IMR-90 (cell line): ENCODE results near the gene HFM1. TPM values are rescaled to one million over a fixed set of nuclear protein-coding genes. Genes with fewer than 3 reads are reported as not detected.

ENCODE experiments used
- ATAC-seq: fragments of 200-7000 bp; cut with Tn5 transposase; 2 replicates; pipeline ENCODE4 v1.9.1; 2020; ENCODE audit warnings: low read depth, mild to moderate bottlenecking, moderate library complexity
- BruUV-seq: library from RNA; stranded (reverse); fragments of 400-500 nt; replicated peaks from 2 replicates; lab custom pipeline; 2021; lab: Mats Ljungman, UMichigan
- CTCF ChIA-PET: fragments of 300-600 bp; formaldehyde crosslinking; extraction: SDS; loops from one replicate; lab custom pipeline; 2021; ENCODE audit warnings: antibody characterized with exemption; lab: Yijun Ruan, JAX
- POLR2A ChIA-PET: fragments of 300-600 bp; sonication (Branson Sonifier 250); formaldehyde crosslinking; loops from one replicate; lab custom pipeline; 2022; ENCODE audit warnings: antibody characterized with exemption; ENCODE audit not compliant: unreplicated experiment; lab: Charles Lee
- DNase-seq: peaks from one replicate; pipeline ENCODE4 v3.0.0; 2013
- H2AFZ ChIP-seq: replicated peaks from 2 replicates; pipeline ENCODE3; 2013; ENCODE audit warnings: low read length, mild to moderate bottlenecking; ENCODE audit not compliant: poor library complexity
- H2AK5ac ChIP-seq: 2 replicates; pipeline ENCODE4 v1.6.1; 2013; ENCODE audit warnings: low read depth, low read length, inconsistent platforms
- H2AK9ac ChIP-seq: replicated peaks from 2 replicates; pipeline ENCODE3; 2013; ENCODE audit warnings: mild to moderate bottlenecking, low read depth, low read length, moderate library complexity; ENCODE audit not compliant: poor library complexity
- H2BK120ac ChIP-seq: 2 replicates; pipeline ENCODE4 v1.6.1; 2013; ENCODE audit warnings: low read depth, low read length, inconsistent platforms
- H2BK15ac ChIP-seq: 3 replicates; pipeline ENCODE4 v1.6.1; 2013; ENCODE audit warnings: low read depth, low read length, inconsistent platforms
- H2BK20ac ChIP-seq: 2 replicates; pipeline ENCODE4 v1.6.1; 2013; ENCODE audit warnings: low read depth, mild to moderate bottlenecking, inconsistent platforms, low read length, moderate library complexity
- H2BK5ac ChIP-seq: 2 replicates; pipeline ENCODE4 v1.6.1; 2013; ENCODE audit warnings: mild to moderate bottlenecking, low read depth, low read length, inconsistent platforms; ENCODE audit not compliant: poor library complexity, severe bottlenecking
- H3K14ac ChIP-seq: replicated peaks from 2 replicates; pipeline ENCODE4 v1.6.1; 2013; ENCODE audit warnings: low read depth, low read length, inconsistent platforms
- H3K18ac ChIP-seq: 2 replicates; pipeline ENCODE4 v1.6.1; 2013; ENCODE audit warnings: low read depth, low read length, control low read depth
- H3K23ac ChIP-seq: 2 replicates; pipeline ENCODE4 v1.6.1; 2013; ENCODE audit warnings: low read depth, low read length, inconsistent platforms
- H3K27ac ChIP-seq: 2 replicates; pipeline ENCODE4 v1.5.1; 2013; ENCODE audit warnings: mild to moderate bottlenecking, control low read depth, low read length; ENCODE audit not compliant: insufficient read depth
- H3K27me3 ChIP-seq: 2 replicates; pipeline ENCODE4 v1.6.1; 2013; ENCODE audit warnings: low read length; ENCODE audit not compliant: control insufficient read depth, insufficient read depth
- H3K36me3 ChIP-seq: 2 replicates; pipeline ENCODE4 v1.6.1; 2013; ENCODE audit warnings: low read length, mixed read lengths; ENCODE audit not compliant: control insufficient read depth, insufficient read depth
- H3K4ac ChIP-seq: 2 replicates; pipeline ENCODE4 v1.6.1; 2013; ENCODE audit warnings: low read depth, low read length, inconsistent platforms
- H3K4me1 ChIP-seq: 2 replicates; pipeline ENCODE4 v1.6.1; 2013; ENCODE audit warnings: low read length, mixed read lengths; ENCODE audit not compliant: control insufficient read depth, insufficient read depth
- H3K4me2 ChIP-seq: 2 replicates; pipeline ENCODE4 v1.6.1; 2013; ENCODE audit warnings: low read depth, mild to moderate bottlenecking, control low read depth, low read length, moderate library complexity
- H3K4me3 ChIP-seq: 2 replicates; pipeline ENCODE4 v1.5.1; 2013; ENCODE audit warnings: low read depth, mild to moderate bottlenecking, control low read depth, low read length, moderate library complexity; ENCODE audit not compliant: insufficient read depth
- H3K56ac ChIP-seq: 2 replicates; pipeline ENCODE4 v1.6.1; 2013; ENCODE audit warnings: low read length, inconsistent platforms; ENCODE audit not compliant: insufficient read depth; ENCODE audit errors: extremely low read depth
- H3K79me1 ChIP-seq, 2 experiments: 2 replicates each; pipeline ENCODE4 v1.6.1; 2013; ENCODE audit warnings: low read length in 2 of 2, inconsistent platforms in 1 of 2, low read depth in 1 of 2
- H3K9ac ChIP-seq: 2 replicates; pipeline ENCODE4 v1.6.1; 2013; ENCODE audit warnings: low read depth, low read length, control low read depth
- H3K9me1 ChIP-seq: 2 replicates; pipeline ENCODE4 v1.6.1; 2013; ENCODE audit warnings: low read length, inconsistent platforms; ENCODE audit not compliant: insufficient read depth
- H3K9me3 ChIP-seq: 2 replicates; pipeline ENCODE4 v1.6.1; 2013; ENCODE audit warnings: low read length; ENCODE audit not compliant: control insufficient read depth, insufficient read depth
- H4K20me1 ChIP-seq: 2 replicates; pipeline ENCODE4 v1.6.1; 2013; ENCODE audit warnings: low read length, inconsistent platforms; ENCODE audit not compliant: insufficient read depth
- H4K5ac ChIP-seq: 2 replicates; pipeline ENCODE4 v1.6.1; 2013; ENCODE audit warnings: mild to moderate bottlenecking, low read depth, low read length, control low read depth
- H4K8ac ChIP-seq, 2 experiments: 2 replicates each; pipeline ENCODE4 v1.6.1; 2013; ENCODE audit warnings: low read depth in 2 of 2, low read length in 2 of 2, control low read depth in 1 of 2, inconsistent platforms in 1 of 2
- H4K91ac ChIP-seq: 2 replicates; pipeline ENCODE4 v1.6.1; 2013; ENCODE audit warnings: low read depth, low read length, inconsistent platforms; ENCODE audit not compliant: insufficient read depth
- CEBPB ChIP-seq: IDR thresholded peaks from 2 replicates; pipeline ENCODE4 v1.6.1; 2012; ENCODE audit warnings: low read depth, low read length, improper control_type of control experiment
- CHD1 ChIP-seq: IDR thresholded peaks from 2 replicates; pipeline ENCODE4 v1.6.1; 2012; ENCODE audit warnings: low read depth, low read length, improper control_type of control experiment
- MAFK ChIP-seq: IDR thresholded peaks from 2 replicates; pipeline ENCODE4 v1.6.1; 2012; ENCODE audit warnings: low read depth, low read length, improper control_type of control experiment
- MAZ ChIP-seq: IDR thresholded peaks from 2 replicates; pipeline ENCODE4 v1.6.1; 2012; ENCODE audit warnings: low read depth, mild to moderate bottlenecking, low read length, improper control_type of control experiment, moderate library complexity, borderline replicate concordance
- MXI1 ChIP-seq: IDR thresholded peaks from 2 replicates; pipeline ENCODE4 v1.6.1; 2012; ENCODE audit warnings: low read depth, mild to moderate bottlenecking, low read length, moderate library complexity, borderline replicate concordance
- NFE2L2 ChIP-seq: fragments of 150-350 bp; IDR thresholded peaks from 2 replicates; pipeline ENCODE4 v1.6.1; 2016; ENCODE audit warnings: low read depth, mild to moderate bottlenecking, low read length
- RAD21 ChIP-seq: IDR thresholded peaks from 2 replicates; pipeline ENCODE4 v1.6.1; 2012; ENCODE audit warnings: low read length, improper control_type of control experiment
- RFX5 ChIP-seq: IDR thresholded peaks from 2 replicates; pipeline ENCODE4 v1.8.0; 2012; ENCODE audit warnings: low read depth, mild to moderate bottlenecking, low read length, moderate library complexity
- WGBS, 2 experiments: methylation state at CpG; one replicate each; pipeline versions ENCODE4 v1.1.5 to v1.1.7; 2013; ENCODE audit warnings: missing lambda C conversion rate in 2 of 2; ENCODE audit not compliant: insufficient read length in 1 of 2; ENCODE audit errors: extremely low coverage in 2 of 2; 5-methylcytosine and 5-hydroxymethylcytosine counted together
- dilution Hi-C: fragments of 300-500 bp; cut with HindIII; formaldehyde crosslinking; loops from one replicate; pipeline ENCODE4 v1.14.3; 2018; ENCODE audit warnings: low sequenced_read_pairs; ENCODE audit not compliant: unreplicated experiment
- in situ Hi-C: fragments of 300-500 bp; cut with MboI; formaldehyde crosslinking; loops from 3 replicates; pipeline ENCODE4 v1.14.3; 2019; ENCODE audit warnings: low sequenced_read_pairs, inconsistent platforms, mixed read lengths
- intact Hi-C: fragments of 100-400 bp; cut with micrococcal nuclease; formaldehyde crosslinking; loops from 2 replicates; pipeline ENCODE4 v1.10.0; 2022
- polyA plus RNA-seq, 3 experiments: library from polyadenylated mRNA; depleted of rRNA; stranded (reverse); fragments of >200 nt; gene quantifications; 2 replicates each; pipeline ENCODE4 v1.2.3, GENCODE V29; 2012; ENCODE audit warnings: low replicate concordance in 1 of 3
- total RNA-seq: library from RNA; depleted of rRNA; stranded (reverse); fragments of >200 nt; gene quantifications from 2 replicates; pipeline ENCODE4 v1.2.3, GENCODE V29; 2012
- TF ChIP-seq, protein P1 (sequence below): fragments of 150-350 bp; IDR thresholded peaks from 2 replicates; pipeline ENCODE4 v1.6.1; 2017; ENCODE audit warnings: mild to moderate bottlenecking, antibody characterized with exemption, low read length, low read depth

Gene HFM1
- total and polyA plus RNA-seq, 2 of the 4 experiments (the other 2 are of a cell fraction): 0.15 to 0.18 TPM

- Histone ChIP-seq H3K14ac (no peak overlapping the region), H3K4me3 (no peak overlapping the region), H3K23ac (no peak overlapping the region), H3K4me2 (no peak overlapping the region), H3K36me3 (no peaks in the 10 kb centered on the region), H4K20me1 (no peaks in the 10 kb centered on the region), H3K4ac (no peak overlapping the region), H4K8ac (no peak overlapping the region), H4K91ac (no peak overlapping the region), H2AK5ac (no peak overlapping the region), H3K79me1 (no peaks in the 10 kb centered on the region), H3K56ac (no peak overlapping the region), H3K18ac (no peak overlapping the region), H2BK120ac (no peak overlapping the region), H2BK20ac (no peak overlapping the region), H3K9me1 (no peaks in the 10 kb centered on the region), H2BK15ac (no peak overlapping the region), H2AFZ (no peak overlapping the region), H3K27ac (no peak overlapping the region), H2BK5ac (no peak overlapping the region), H3K9me3 (no peaks in the 10 kb centered on the region), H3K4me1 (no peaks in the 10 kb centered on the region), H4K5ac (no peak overlapping the region), H3K27me3 (no peaks in the 10 kb centered on the region), H2AK9ac (no peak overlapping the region), H3K9ac (no peak overlapping the region)
- ATAC-seq: no peak
- dilution Hi-C loops (no loop called here), in situ Hi-C loops (no loop called here), intact Hi-C loops (no loop called here)
- WGBS, 2 experiments: no CpG with 5 or more reads among the region's 1 CpG
- CTCF ChIA-PET: interaction anchor here (1.3 kb wide), 1 partner anchor 11 kb away, joined by 3 read pairs; no protein-coding TSS in a partner anchor
- BruUV-seq: no TSS peak
- POLR2A ChIA-PET: no interaction called here
- no peak for DNase-seq
- TF ChIP-seq CEBPB: no peak
- TF ChIP-seq MAZ: no peak
- no peak for TF ChIP-seq MAFK
- TF ChIP-seq MXI1: no peak
- TF ChIP-seq NFE2L2: no peak
- no peak for TF ChIP-seq RFX5
- TF ChIP-seq, protein P1, sequence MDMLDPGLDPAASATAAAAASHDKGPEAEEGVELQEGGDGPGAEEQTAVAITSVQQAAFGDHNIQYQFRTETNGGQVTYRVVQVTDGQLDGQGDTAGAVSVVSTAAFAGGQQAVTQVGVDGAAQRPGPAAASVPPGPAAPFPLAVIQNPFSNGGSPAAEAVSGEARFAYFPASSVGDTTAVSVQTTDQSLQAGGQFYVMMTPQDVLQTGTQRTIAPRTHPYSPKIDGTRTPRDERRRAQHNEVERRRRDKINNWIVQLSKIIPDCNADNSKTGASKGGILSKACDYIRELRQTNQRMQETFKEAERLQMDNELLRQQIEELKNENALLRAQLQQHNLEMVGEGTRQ: no peak
- TF ChIP-seq RAD21: no peak
- TF ChIP-seq CHD1: no peak
Measured at GRCh38 chr1:91234181-91234580, 170.5 kb downstream of the HFM1 start.
